NCI-H82 treated with DMSO at 0.1 percent for 48 hours (cell line): Measurements from ENCODE around the gene KCTD1.

ENCODE experiments used
- DNase-seq: peaks from one replicate; lab custom pipeline; 2025; ENCODE audit not compliant: unreplicated experiment; lab: John Stamatoyannopoulos, UW

The KCTD1 gene

GRCh38 chr18:26549263-26550094 is 1.1 kb upstream of the KCTD1 start:
- no peak for DNase-seq

GRCh38 chr18:26547646-26548414 is 523 bp downstream of the KCTD1 start:
- DNase-seq: no peak

GRCh38 chr18:26546875-26547645 is 1.3 kb downstream of the KCTD1 start:
- no peak for DNase-seq

- DNase-seq: no peak
Observed at GRCh38 chr18:26546170-26546874, 2.0 kb downstream of the KCTD1 start.

- DNase-seq: no peak
Observed at GRCh38 chr18:26545335-26546123, 2.8 kb downstream of the KCTD1 start.

GRCh38 chr18:26544451-26544850 is 3.9 kb downstream of the KCTD1 start:
- no peak for DNase-seq

- DNase-seq: no peak
Observed at GRCh38 chr18:26543373-26543772, 5.0 kb downstream of the KCTD1 start.

GRCh38 chr18:26540043-26540628 is 8.2 kb downstream of the KCTD1 start:
- DNase-seq: no peak

- no peak for DNase-seq
Observed at GRCh38 chr18:26538524-26538923, 9.8 kb downstream of the KCTD1 start.

- no peak for DNase-seq
Observed at GRCh38 chr18:26536664-26537063, 11.7 kb downstream of the KCTD1 start.

GRCh38 chr18:26536032-26536431 is 12.3 kb downstream of the KCTD1 start:
- no peak for DNase-seq

GRCh38 chr18:26535630-26536029 is 12.7 kb downstream of the KCTD1 start:
- DNase-seq: no peak

GRCh38 chr18:26532367-26533340 is 15.7 kb downstream of the KCTD1 start:
- no peak for DNase-seq

- DNase-seq: no peak
Observed at GRCh38 chr18:26531605-26532298, 16.6 kb downstream of the KCTD1 start.

GRCh38 chr18:26526966-26527234 is 21.5 kb downstream of the KCTD1 start:
- DNase-seq: no peak

GRCh38 chr18:26526128-26526965 is 22.0 kb downstream of the KCTD1 start:
- DNase-seq: no peak
